Heart left ventricle (tissue), 16 donors: ENCODE results near the gene ASTN2. TPM values are rescaled to one million over a fixed set of nuclear protein-coding genes. Genes with fewer than 3 reads are reported as not detected.

Experiments used
- ATAC-seq, 4 donors: fragments of 200-7000 bp; cut with Tn5 transposase; one replicate each; pipeline ENCODE4 v1.9.1; 2020 to 2022; ENCODE audit warnings: moderate library complexity in 4 of 4, mild to moderate bottlenecking in 3 of 4, moderate number of reproducible peaks in 1 of 4
- DNase-seq, 5 donors: peaks; one replicate each; pipeline ENCODE4 v3.0.0-alpha.2; 2020
- H3K27ac ChIP-seq, 12 donors: fragments of 200-600 bp; sonication (generic) in 4 of 12; one replicate each; pipeline versions ENCODE4 v1.5.0 to v1.8.0; 2016 to 2022; ENCODE audit warnings: mild to moderate bottlenecking in 2 of 12
- H3K27me3 ChIP-seq, 9 donors: fragments of 200-600 bp; sonication (generic) in 2 of 9; one replicate each; pipeline versions ENCODE4 v1.5.1 to v1.8.0; 2016 to 2022; ENCODE audit warnings: mild to moderate bottlenecking in 3 of 9
- H3K36me3 ChIP-seq, 9 donors: fragments of 200-600 bp; sonication (generic) in 2 of 9; one replicate each; pipeline versions ENCODE4 v1.5.0 to v1.8.0; 2018 to 2022; ENCODE audit warnings: mild to moderate bottlenecking in 2 of 9
- H3K4me1 ChIP-seq, 12 donors: fragments of 200-600 bp; sonication (generic) in 4 of 12; one replicate each; pipeline versions ENCODE4 v1.5.0 to v1.8.0; 2016 to 2022; ENCODE audit warnings: mild to moderate bottlenecking in 3 of 12
- H3K4me3 ChIP-seq, 12 donors: fragments of 200-600 bp; sonication (generic) in 4 of 12; one replicate each; pipeline versions ENCODE4 v1.5.0 to v1.8.0; 2017 to 2022; ENCODE audit warnings: mild to moderate bottlenecking in 9 of 12, moderate library complexity in 4 of 12
- H3K9me3 ChIP-seq, 12 donors: fragments of 200-600 bp; sonication (generic) in 4 of 12; one replicate each; pipeline versions ENCODE4 v1.5.0 to v1.8.0; 2016 to 2022; ENCODE audit warnings: mild to moderate bottlenecking in 1 of 12
- POLR2A ChIP-seq, 2 donors: fragments of 450-650 bp; IDR thresholded peaks; one replicate each; pipeline ENCODE4 v1.6.1; 2017; ENCODE audit warnings: antibody characterized with exemption in 2 of 2, mild to moderate bottlenecking in 2 of 2, moderate library complexity in 2 of 2
- WGBS, 4 donors: extraction: QIAGEN DNeasy Blood & Tissue Kit in 2 of 4; methylation state at CpG; one replicate each; pipeline versions ENCODE4 v1.1.5 to v1.1.7; 2013 to 2018; 5-methylcytosine and 5-hydroxymethylcytosine counted together
- intact Hi-C, 10 donors: fragments of 100-400 bp; cut with DNase I; formaldehyde crosslinking; loops; one replicate each; pipeline versions ENCODE4 v1.11.1 to v1.14.2; 2022
- polyA plus RNA-seq, 2 donors: library from polyadenylated mRNA; stranded (reverse); fragments of 200-250 nt; gene quantifications; one replicate each; pipeline ENCODE4 v1.2.3, GENCODE V29; 2013
- total RNA-seq, 9 donors: library from RNA; depleted of rRNA in 2 of 9; stranded (reverse); fragments of >200 nt in 2 of 9; fragmentation: NEBNext Ultra II Directional in 3 of 9; extraction: Animal tissue kit (Norgen Biotek cat#: 25700) in 3 of 9; gene quantifications; one replicate each; pipeline versions ENCODE4 v1.1.0 to v1.2.4, GENCODE V29; 2016 to 2023
- TF ChIP-seq, protein P1 (sequence below), 12 donors: fragments of 200-600 bp; sonication (generic) in 4 of 12; IDR thresholded peaks; one replicate each; pipeline versions ENCODE4 v1.5.0 to v1.8.0; 2018 to 2022; ENCODE audit warnings: antibody characterized with exemption in 12 of 12, mild to moderate bottlenecking in 5 of 12
- donor health status: ischemic (EF 13 %, LVEDD 7.1; RV severe dilation, severe dysfunction).
- donor health status: healthy with polysubstance abuse.
- donor health status: DM: no; HTN: yes; CAD: no.
- donor health status: DM: no; HTN: no; CAD: no.
- donor health status: ischemic (EF 25% LVEDD 6.9; RV normal size, moderate dysfunction).
- donor health status: ischemic (EF 25% LVEDD 5.7; RV mildly dilated, moderate dysfunction).
- donor health status: healthy.
- donor health status: DM: yes; HTN: yes; CAD: no.
- donor health status: ischemic (EF 35%, LVEDD 5.7; RV mildly dilated, moderate dysfunction).
- donor health status: nonischemic (EF 11% LVEDD 7.7; RV severe dilation, severe dysfunction).
- donor health status: DM: yes; HTN: yes; CAD: no.
- donor health status: PGD.
- donor health status: ischemic (EF 29% LVEDD 5.4; RV normal size, mild dysfunction).
- donor health status: nonischemic (EF 23%, LVEDD 6.1; RV moderate dilation, normal function).

ASTN2 gene
- total and polyA plus RNA-seq, 11 donors = 2.5 to 6.0 (median 3.5) TPM

DNA sequence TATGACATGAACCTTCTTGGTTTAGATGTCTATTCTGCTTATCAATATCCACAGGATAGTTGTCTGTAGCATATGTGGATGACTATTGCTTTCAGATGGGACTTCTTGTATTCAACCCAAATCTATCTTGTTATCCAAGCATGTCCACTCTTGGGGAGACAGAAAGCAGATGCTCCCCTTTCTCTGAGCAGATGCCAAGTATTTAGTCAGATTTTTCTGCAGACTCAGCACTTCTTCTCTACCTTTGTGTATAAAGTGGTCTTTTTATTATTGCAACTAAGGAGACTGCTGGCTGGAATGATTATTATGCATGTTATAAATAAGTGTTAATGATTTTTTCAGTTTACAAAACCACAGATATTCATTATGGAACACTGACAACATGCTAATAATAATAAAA is 45.1 kb upstream of the ASTN2 start:
- DNase-seq (no peak), ATAC-seq (no peak)
- Histone ChIP-seq H3K27ac (no peak overlapping the region), H3K4me1 (no peaks in the 10 kb centered on the region), H3K36me3 (no peaks in the 10 kb centered on the region), H3K9me3 (no peaks in the 10 kb centered on the region), H3K4me3 (no peak overlapping the region), H3K27me3 (peaks cover 0 to 15% (median 0%) of the 10 kb centered on the region in 9 donors)
- TF ChIP-seq, protein P1, sequence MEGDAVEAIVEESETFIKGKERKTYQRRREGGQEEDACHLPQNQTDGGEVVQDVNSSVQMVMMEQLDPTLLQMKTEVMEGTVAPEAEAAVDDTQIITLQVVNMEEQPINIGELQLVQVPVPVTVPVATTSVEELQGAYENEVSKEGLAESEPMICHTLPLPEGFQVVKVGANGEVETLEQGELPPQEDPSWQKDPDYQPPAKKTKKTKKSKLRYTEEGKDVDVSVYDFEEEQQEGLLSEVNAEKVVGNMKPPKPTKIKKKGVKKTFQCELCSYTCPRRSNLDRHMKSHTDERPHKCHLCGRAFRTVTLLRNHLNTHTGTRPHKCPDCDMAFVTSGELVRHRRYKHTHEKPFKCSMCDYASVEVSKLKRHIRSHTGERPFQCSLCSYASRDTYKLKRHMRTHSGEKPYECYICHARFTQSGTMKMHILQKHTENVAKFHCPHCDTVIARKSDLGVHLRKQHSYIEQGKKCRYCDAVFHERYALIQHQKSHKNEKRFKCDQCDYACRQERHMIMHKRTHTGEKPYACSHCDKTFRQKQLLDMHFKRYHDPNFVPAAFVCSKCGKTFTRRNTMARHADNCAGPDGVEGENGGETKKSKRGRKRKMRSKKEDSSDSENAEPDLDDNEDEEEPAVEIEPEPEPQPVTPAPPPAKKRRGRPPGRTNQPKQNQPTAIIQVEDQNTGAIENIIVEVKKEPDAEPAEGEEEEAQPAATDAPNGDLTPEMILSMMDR (IDR thresholded peaks at IDR 0.05) = no peak
- no peak for TF ChIP-seq POLR2A (IDR thresholded peaks at IDR 0.05)
- intact Hi-C loops = no loop called here

GRCh38 chr9:117458066-117458465 is 43.2 kb upstream of the ASTN2 start:
- no peaks in the 10 kb centered on the region for H3K4me1 ChIP-seq
- H3K27me3 ChIP-seq = peaks cover 0 to 14% (median 0%) of the 10 kb centered on the region in 9 donors
- H3K4me3 ChIP-seq = no peak overlapping the region
- DNase-seq = no peak
- no peak for TF ChIP-seq POLR2A (IDR thresholded peaks at IDR 0.05)
- TF ChIP-seq, protein P1 (IDR thresholded peaks at IDR 0.05) = no peak
- intact Hi-C loops = no loop called here
- H3K27ac ChIP-seq = no peak overlapping the region
- no peak for ATAC-seq
- H3K9me3 ChIP-seq = no peaks in the 10 kb centered on the region
- 75 to 80% (median 77%) methylated on average over 3 of the region's 3 CpGs for WGBS, 4 donors
- no peaks in the 10 kb centered on the region for H3K36me3 ChIP-seq

DNA sequence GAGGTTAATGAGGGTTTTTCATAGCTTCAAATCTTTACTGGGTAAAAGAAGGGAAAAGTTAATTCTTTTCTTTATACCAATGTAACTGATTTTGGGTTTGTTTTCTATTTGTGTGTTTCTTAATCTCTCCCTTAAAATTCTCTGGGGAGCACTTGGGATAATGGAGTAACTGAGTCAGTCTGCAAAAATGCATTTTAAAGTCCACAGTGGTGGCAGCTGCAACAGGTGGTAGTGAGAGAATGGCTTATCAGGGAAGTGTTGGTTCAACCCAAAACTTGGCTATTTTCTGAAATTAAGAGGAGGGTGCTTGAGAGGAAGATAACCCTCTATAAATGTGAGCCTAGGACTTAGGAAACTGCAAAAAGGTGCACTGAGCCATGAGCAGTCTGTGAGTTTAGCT is 39.9 kb upstream of the ASTN2 start:
- DNase-seq (no peak), ATAC-seq (no peak)
- intact Hi-C loops = no loop called here
- H3K27me3 ChIP-seq = peaks cover 0 to 21% (median 2%) of the 10 kb centered on the region in 9 donors
- TF ChIP-seq, protein P1 (IDR thresholded peaks at IDR 0.05) = no peak
- no peak for TF ChIP-seq POLR2A (IDR thresholded peaks at IDR 0.05)
- H3K4me3 ChIP-seq = no peak overlapping the region
- no peaks in the 10 kb centered on the region for H3K9me3 ChIP-seq
- H3K36me3 ChIP-seq = no peaks in the 10 kb centered on the region
- H3K4me1 ChIP-seq = no peaks in the 10 kb centered on the region
- H3K27ac ChIP-seq = no peak overlapping the region

DNA sequence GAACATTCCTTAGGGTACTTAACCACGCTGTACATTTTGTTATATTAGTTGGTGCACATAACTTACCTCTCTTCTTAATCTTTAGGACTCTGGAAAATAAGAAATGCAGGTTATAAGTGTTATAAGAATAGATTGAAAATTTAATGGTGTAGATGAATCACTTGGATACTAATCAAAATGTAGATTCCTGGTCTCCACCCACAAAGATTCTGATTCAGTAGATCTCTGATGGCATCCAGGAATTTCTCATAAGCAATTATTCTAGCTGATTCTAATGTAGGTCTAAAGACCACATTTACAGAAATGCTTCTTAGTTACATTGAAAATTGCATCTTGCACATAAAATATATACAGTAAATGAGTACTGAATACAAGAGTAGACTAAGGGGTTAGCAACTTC is 38.9 kb upstream of the ASTN2 start:
- intact Hi-C loops = no loop called here
- TF ChIP-seq, protein P1 (IDR thresholded peaks at IDR 0.05) = no peak
- TF ChIP-seq POLR2A (IDR thresholded peaks at IDR 0.05) = no peak
- Histone ChIP-seq H3K9me3 (no peaks in the 10 kb centered on the region), H3K4me1 (no peaks in the 10 kb centered on the region), H3K4me3 (no peak overlapping the region), H3K27ac (no peak overlapping the region), H3K36me3 (no peaks in the 10 kb centered on the region), H3K27me3 (peaks cover 0 to 21% (median 2%) of the 10 kb centered on the region in 9 donors)
- no peak for ATAC-seq
- 80 to 92% (median 87%) methylated on average over 1 of the region's 1 CpG for WGBS, 4 donors
- DNase-seq = no peak
